ENCODE results near the gene ACTMAP.
"Not testable (repeated sequence)": the region's sequence is repeated elsewhere in the genome, so short reads cannot be mapped to it uniquely, and the experiment has no call there.

Gene ACTMAP

DNA sequence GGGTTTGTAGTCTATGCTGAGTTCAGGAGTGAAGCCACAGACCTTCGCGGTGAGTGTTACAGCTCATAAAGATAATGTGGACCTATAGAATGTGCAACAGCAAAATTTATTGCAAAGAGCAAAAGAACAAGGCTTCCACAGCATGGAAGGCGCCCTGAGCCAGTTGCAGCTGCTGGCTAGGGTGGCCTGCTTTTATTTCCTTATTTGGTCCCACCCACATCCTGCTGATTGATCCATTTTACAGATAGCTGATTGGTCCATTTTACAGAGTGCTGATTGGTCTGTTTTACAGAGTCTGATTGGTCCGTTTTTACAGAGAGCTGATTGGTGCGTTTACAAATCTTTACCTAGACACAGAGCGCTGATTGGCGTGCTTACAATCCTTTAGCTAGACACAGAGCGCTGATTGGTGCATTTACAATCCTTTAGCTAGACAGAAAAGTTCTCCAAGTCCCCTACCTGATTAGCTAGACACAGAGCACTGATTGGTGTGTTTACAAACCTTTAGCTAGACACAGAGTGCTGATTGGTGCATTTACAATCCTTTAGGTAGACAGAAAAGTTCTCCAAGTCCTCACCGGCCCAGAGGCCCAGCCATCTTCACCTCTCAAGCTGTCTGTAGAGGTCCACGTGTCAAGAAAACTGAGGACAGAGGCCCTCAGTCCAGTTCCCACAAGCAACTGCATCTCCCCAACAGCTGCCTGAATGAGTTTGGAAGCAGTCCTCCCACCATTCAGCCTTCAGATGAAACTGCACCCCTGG is 21.0 kb upstream of the ACTMAP start:
- H3K27ac ChIP-seq (ENCODE audit: low read length); H3K9me3 ChIP-seq (ENCODE audit: control insufficient read depth, low read depth, low read length); H3K4me1 ChIP-seq (ENCODE audit: control insufficient read depth, low read depth, low read length); H3K9ac ChIP-seq (ENCODE audit: low read length); H3K27me3 ChIP-seq (ENCODE audit: control insufficient read depth, insufficient read depth, low read length); H3K36me3 ChIP-seq (ENCODE audit: control insufficient read depth, low read depth, low read length); H3K4me3 ChIP-seq (ENCODE audit: low read length): not testable (repeated sequence)

DNA sequence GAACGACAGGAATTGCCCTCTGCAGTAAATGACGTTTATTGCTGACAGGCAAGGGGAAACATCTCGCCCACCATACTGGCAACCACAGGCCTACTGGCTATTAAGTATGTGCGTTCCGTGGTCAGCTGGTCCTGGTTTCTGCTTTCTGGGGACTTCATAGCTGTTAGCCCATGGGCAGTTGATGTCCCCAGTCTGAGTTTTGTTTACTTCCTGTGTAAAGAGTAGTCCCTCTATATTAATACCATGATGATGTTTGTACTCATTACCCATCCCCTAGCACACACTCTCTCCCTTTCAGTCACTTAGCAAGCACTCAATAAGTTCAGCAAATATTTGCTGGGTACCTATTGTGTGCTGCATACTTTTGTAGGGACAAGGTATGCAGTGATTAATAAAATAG is 18.6 kb upstream of the ACTMAP start:
- H3K9ac ChIP-seq (ENCODE audit: low read length) = no peak overlapping the region
- no peaks in the 10 kb centered on the region for H3K4me1 ChIP-seq (ENCODE audit: control insufficient read depth, low read depth, low read length)
- no peak overlapping the region for H3K4me3 ChIP-seq (ENCODE audit: low read length)
- no peaks in the 10 kb centered on the region for H3K9me3 ChIP-seq (ENCODE audit: control insufficient read depth, low read depth, low read length)
- no peaks in the 10 kb centered on the region for H3K27me3 ChIP-seq (ENCODE audit: control insufficient read depth, insufficient read depth, low read length)
- no peak overlapping the region for H3K27ac ChIP-seq (ENCODE audit: low read length)
- peaks cover 24% of the 10 kb centered on the region for H3K36me3 ChIP-seq (ENCODE audit: control insufficient read depth, low read depth, low read length)

DNA sequence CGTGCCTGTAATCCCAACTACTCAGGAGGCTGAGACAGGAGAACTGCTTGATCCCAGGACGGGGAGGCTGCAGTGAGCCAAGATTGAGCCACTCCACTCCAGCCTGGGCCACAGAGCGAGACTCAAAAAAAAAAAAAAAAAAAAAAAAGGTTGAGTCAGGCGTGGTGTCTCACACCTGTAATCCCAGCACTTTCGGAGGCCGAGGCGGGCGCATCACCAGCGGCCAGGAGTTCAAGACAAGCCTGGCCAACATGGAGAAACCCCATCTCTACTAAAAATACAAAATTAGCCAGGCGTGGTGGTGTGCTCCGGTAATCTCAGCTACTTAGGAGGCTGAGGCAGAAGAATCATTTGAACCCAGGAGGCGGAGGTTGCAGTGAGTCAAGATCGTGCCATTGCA is 16.1 kb upstream of the ACTMAP start:
- H3K27ac ChIP-seq (ENCODE audit: low read length); H3K4me3 ChIP-seq (ENCODE audit: low read length); H3K4me1 ChIP-seq (ENCODE audit: control insufficient read depth, low read depth, low read length); H3K27me3 ChIP-seq (ENCODE audit: control insufficient read depth, insufficient read depth, low read length); H3K9me3 ChIP-seq (ENCODE audit: control insufficient read depth, low read depth, low read length); H3K9ac ChIP-seq (ENCODE audit: low read length): not testable (repeated sequence)
- H3K36me3 ChIP-seq (ENCODE audit: control insufficient read depth, low read depth, low read length) = peaks cover 49% of the 10 kb centered on the region

DNA sequence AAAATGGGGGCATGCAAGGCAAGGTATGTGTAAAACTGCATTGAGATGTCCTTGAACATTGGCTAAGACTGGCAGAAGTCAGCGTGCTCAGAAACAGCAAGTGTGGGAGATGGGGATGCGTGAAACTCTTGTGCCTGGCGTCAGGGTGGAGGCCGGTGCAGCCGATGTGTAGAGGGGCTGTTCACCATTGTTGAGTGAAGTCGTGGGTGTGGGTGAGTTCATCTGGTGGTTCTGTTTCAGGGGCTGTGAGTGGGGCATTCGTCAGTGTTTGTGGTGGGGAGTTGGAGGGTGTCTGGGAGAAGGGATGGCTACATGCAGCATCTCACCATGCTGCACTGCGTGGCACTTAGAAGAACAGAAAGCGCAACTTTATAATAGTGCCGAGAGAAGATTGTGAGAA is 13.7 kb upstream of the ACTMAP start:
- H3K27me3 ChIP-seq (ENCODE audit: control insufficient read depth, insufficient read depth, low read length) = no peaks in the 10 kb centered on the region
- H3K4me3 ChIP-seq (ENCODE audit: low read length) = no peak overlapping the region
- H3K36me3 ChIP-seq (ENCODE audit: control insufficient read depth, low read depth, low read length) = peaks cover 74% of the 10 kb centered on the region
- H3K27ac ChIP-seq (ENCODE audit: low read length) = no peak overlapping the region
- no peaks in the 10 kb centered on the region for H3K4me1 ChIP-seq (ENCODE audit: control insufficient read depth, low read depth, low read length)
- no peak overlapping the region for H3K9ac ChIP-seq (ENCODE audit: low read length)
- no peaks in the 10 kb centered on the region for H3K9me3 ChIP-seq (ENCODE audit: control insufficient read depth, low read depth, low read length)

DNA sequence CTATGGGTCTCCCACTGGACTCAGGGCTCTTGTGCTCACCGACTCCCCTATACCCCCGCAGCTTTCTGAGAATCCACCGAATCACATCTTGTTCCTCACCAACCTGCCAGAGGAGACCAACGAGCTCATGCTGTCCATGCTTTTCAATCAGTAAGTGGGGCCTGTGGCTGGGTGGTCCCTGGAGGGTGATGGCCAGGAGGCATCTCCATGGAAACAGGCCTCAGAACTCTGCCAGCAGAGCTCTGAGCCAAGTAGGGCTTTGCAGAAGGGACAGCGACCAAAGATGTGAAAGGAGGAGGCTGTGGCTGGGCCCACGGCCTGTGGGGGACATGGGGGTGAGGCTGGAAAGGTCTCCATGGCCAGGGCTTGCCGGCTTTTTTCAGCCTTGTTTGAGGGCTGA is 13.2 kb upstream of the ACTMAP start:
- H3K9me3 ChIP-seq (ENCODE audit: control insufficient read depth, low read depth, low read length) = no peaks in the 10 kb centered on the region

DNA sequence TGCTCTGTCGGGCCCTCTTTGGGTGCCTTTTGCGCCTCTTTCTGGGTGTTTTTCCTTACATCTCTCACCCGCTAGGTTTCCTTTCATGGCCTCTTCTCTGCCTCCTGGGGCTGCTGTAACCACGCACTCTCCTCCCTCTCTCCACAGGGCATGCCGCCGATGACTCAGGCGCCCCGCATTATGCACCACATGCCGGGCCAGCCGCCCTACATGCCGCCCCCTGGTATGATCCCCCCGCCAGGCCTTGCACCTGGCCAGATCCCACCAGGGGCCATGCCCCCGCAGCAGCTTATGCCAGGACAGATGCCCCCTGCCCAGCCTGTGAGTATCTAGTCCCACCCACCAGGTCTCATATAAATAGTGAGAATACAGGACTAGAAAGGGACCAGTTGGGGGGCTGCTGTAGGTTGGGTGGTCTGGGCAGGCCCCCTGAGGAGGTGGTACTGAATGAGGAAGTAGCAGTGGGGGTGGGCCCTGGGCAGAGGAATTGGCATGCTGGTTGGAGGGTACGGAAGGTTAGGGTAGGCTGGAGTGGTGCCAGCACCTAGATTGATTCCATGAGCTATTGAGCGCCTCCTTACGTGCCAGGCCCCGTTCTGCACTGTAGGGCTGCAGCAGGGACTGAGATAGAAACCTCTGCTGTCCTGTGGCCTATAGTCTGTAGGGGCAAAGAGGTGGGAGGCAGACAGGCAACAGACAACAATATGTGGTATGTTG is 12.6 kb upstream of the ACTMAP start:
- no peaks in the 10 kb centered on the region for H3K9me3 ChIP-seq (ENCODE audit: control insufficient read depth, low read depth, low read length)
- H3K36me3 ChIP-seq (ENCODE audit: control insufficient read depth, low read depth, low read length) = peaks cover 84% of the 10 kb centered on the region
- no peak overlapping the region for H3K9ac ChIP-seq (ENCODE audit: low read length)
- H3K4me1 ChIP-seq (ENCODE audit: control insufficient read depth, low read depth, low read length) = no peaks in the 10 kb centered on the region
- H3K27me3 ChIP-seq (ENCODE audit: control insufficient read depth, insufficient read depth, low read length) = no peaks in the 10 kb centered on the region
- H3K4me3 ChIP-seq (ENCODE audit: low read length) = no peak overlapping the region
- H3K27ac ChIP-seq (ENCODE audit: low read length) = no peak overlapping the region

More for the DNA sequence above, 13.2 kb upstream of the ACTMAP start:
- peaks cover 78% of the 10 kb centered on the region for H3K36me3 ChIP-seq (ENCODE audit: control insufficient read depth, low read depth, low read length)
- H3K9ac ChIP-seq (ENCODE audit: low read length) = no peak overlapping the region
- no peaks in the 10 kb centered on the region for H3K27me3 ChIP-seq (ENCODE audit: control insufficient read depth, insufficient read depth, low read length)
- H3K4me3 ChIP-seq (ENCODE audit: low read length) = no peak overlapping the region
- H3K27ac ChIP-seq (ENCODE audit: low read length) = no peak overlapping the region
- H3K4me1 ChIP-seq (ENCODE audit: control insufficient read depth, low read depth, low read length) = no peaks in the 10 kb centered on the region

DNA sequence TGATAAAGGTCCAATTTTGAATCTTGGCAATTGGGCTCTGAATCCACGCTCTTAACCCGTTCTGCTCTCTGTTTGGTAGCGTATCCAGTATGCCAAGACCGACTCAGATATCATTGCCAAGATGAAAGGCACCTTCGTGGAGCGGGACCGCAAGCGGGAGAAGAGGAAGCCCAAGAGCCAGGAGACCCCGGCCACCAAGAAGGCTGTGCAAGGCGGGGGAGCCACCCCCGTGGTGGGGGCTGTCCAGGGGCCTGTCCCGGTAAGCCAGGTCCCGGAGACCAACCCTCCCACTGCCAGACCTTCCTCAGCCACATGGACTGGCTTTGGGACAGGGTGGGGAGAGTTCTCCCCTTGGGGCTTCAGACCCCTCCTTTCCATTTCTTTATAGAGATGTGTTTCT is 9.1 kb upstream of the ACTMAP start:
- Histone ChIP-seq H3K27me3 (ENCODE audit: control insufficient read depth, insufficient read depth, low read length) (no peaks in the 10 kb centered on the region), H3K9ac (ENCODE audit: low read length) (no peak overlapping the region), H3K36me3 (ENCODE audit: control insufficient read depth, low read depth, low read length) (peaks cover 94% of the 10 kb centered on the region)

DNA sequence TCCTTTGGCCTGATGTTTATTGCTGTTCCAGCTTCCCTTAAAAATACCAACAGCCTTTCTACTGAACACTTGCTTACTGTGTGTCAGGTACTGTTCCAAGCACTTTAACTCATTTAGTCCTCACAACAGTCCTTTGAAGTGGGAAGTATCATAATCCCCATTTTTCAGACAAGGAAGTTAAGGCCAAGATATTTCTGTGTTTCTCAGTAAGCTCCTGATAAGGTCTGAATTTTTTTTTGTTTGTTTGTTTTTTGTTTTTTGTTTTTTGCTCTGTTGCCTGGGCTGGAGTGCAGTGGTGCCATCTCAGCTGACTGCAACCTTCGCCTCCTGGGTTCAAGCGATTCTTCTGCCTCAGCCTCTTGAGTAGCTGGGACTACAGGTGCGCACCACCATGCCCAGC is 8.2 kb upstream of the ACTMAP start:
- H3K36me3 ChIP-seq (ENCODE audit: control insufficient read depth, low read depth, low read length) = peaks cover 89% of the 10 kb centered on the region
- no peak overlapping the region for H3K9ac ChIP-seq (ENCODE audit: low read length)
- no peak overlapping the region for H3K4me3 ChIP-seq (ENCODE audit: low read length)
- H3K9me3 ChIP-seq (ENCODE audit: control insufficient read depth, low read depth, low read length) = no peaks in the 10 kb centered on the region
- H3K27ac ChIP-seq (ENCODE audit: low read length) = no peak overlapping the region
- H3K27me3 ChIP-seq (ENCODE audit: control insufficient read depth, insufficient read depth, low read length) = no peaks in the 10 kb centered on the region
- peaks cover 6% of the 10 kb centered on the region for H3K4me1 ChIP-seq (ENCODE audit: control insufficient read depth, low read depth, low read length)

More for the DNA sequence above, 9.1 kb upstream of the ACTMAP start:
- no peaks in the 10 kb centered on the region for H3K9me3 ChIP-seq (ENCODE audit: control insufficient read depth, low read depth, low read length)
- H3K27ac ChIP-seq (ENCODE audit: low read length) = no peak overlapping the region
- H3K4me3 ChIP-seq (ENCODE audit: low read length) = no peak overlapping the region
- H3K4me1 ChIP-seq (ENCODE audit: control insufficient read depth, low read depth, low read length) = peaks cover 3% of the 10 kb centered on the region

DNA sequence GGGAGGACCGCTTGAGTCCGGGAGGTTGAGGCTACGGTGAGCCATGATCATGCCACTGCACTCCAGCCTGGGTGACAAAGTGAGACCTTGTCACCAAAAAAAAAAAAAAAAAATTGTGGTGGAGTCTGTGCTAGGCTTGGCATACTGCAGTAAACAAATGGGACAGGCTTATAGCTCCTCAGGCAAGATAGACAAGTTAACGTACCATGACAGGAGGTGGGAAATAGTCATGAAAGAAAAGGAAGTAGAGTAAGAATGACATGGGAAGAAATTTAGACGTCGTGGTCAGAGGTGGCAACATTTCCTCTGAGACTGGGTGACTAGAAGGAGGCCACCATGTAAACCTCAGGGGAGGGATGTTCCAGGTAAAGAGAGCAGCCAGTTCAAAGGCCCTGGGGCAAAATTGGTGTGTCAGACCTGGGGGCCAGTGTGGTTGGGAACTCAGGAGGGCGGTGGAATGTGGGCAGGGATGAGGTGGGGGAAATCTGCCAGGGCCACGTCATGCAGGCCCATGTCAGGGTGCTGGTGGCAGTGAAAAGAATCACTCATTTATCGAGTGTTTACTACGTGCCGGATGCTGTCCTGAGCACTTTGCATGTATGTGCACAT is 6.3 kb upstream of the ACTMAP start:
- H3K36me3 ChIP-seq (ENCODE audit: control insufficient read depth, low read depth, low read length) = peaks cover 75% of the 10 kb centered on the region
- no peaks in the 10 kb centered on the region for H3K9me3 ChIP-seq (ENCODE audit: control insufficient read depth, low read depth, low read length)
- no peak overlapping the region for H3K4me3 ChIP-seq (ENCODE audit: low read length)
- H3K9ac ChIP-seq (ENCODE audit: low read length) = no peak overlapping the region
- H3K4me1 ChIP-seq (ENCODE audit: control insufficient read depth, low read depth, low read length) = peaks cover 12% of the 10 kb centered on the region
- no peaks in the 10 kb centered on the region for H3K27me3 ChIP-seq (ENCODE audit: control insufficient read depth, insufficient read depth, low read length)
- no peak overlapping the region for H3K27ac ChIP-seq (ENCODE audit: low read length)

DNA sequence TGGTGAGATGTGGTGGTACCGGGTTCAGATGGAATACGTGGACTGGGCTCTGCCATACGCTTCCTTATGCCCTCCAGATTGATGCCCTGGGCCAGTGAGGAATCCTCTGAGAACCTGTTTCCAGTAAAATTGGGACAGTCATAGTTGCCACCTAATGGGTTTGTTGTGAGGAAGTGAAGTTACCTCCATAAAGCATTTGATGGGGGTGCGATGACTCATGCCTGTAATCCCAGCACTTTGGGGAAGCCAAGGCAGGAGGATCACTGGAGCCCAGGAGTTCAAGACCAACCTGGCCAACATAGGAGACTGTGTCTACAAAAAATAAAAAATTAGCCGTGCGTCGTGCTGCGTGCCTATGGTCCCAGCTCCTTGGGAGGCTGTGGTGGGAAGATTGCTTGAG is 5.5 kb upstream of the ACTMAP start:
- H3K27ac ChIP-seq (ENCODE audit: low read length) = no peak overlapping the region
- no peak overlapping the region for H3K9ac ChIP-seq (ENCODE audit: low read length)
- H3K4me1 ChIP-seq (ENCODE audit: control insufficient read depth, low read depth, low read length) = peaks cover 12% of the 10 kb centered on the region
- H3K4me3 ChIP-seq (ENCODE audit: low read length) = no peak overlapping the region
- H3K9me3 ChIP-seq (ENCODE audit: control insufficient read depth, low read depth, low read length) = no peaks in the 10 kb centered on the region
- no peaks in the 10 kb centered on the region for H3K27me3 ChIP-seq (ENCODE audit: control insufficient read depth, insufficient read depth, low read length)
- H3K36me3 ChIP-seq (ENCODE audit: control insufficient read depth, low read depth, low read length) = peaks cover 66% of the 10 kb centered on the region

DNA sequence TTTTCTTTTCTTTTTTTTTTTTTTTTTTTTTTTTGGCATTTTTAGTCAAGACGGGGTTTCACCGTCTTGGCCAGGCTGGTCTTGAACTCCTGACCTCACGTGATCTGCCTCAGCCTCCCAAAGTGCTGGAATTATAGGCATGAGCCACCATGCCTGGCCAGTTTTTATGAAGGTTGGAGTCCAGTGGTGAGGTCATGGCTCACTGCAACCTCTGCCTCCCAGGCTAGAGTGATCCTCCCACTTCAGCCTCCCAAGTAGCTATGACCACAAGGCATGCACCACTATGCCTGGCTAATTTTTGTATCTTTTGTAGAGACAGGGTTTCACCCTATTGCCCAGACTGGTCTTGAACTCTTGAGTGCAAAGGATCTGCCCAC is 5.0 kb upstream of the ACTMAP start:
- Histone ChIP-seq H3K36me3 (ENCODE audit: control insufficient read depth, low read depth, low read length) (peaks cover 61% of the 10 kb centered on the region), H3K27ac (ENCODE audit: low read length) (no peak overlapping the region), H3K9me3 (ENCODE audit: control insufficient read depth, low read depth, low read length) (no peaks in the 10 kb centered on the region), H3K9ac (ENCODE audit: low read length) (no peak overlapping the region), H3K4me3 (ENCODE audit: low read length) (no peak overlapping the region), H3K4me1 (ENCODE audit: control insufficient read depth, low read depth, low read length) (peaks cover 12% of the 10 kb centered on the region), H3K27me3 (ENCODE audit: control insufficient read depth, insufficient read depth, low read length) (no peaks in the 10 kb centered on the region)
